GM18951 (cell line): ENCODE results near the gene IFRD2.
"Not testable (repeated sequence)": the region's sequence is repeated elsewhere in the genome, so short reads cannot be mapped to it uniquely, and the experiment has no call there.

Source experiments
- POLR2A ChIP-seq: IDR thresholded peaks from 4 replicates; pipeline ENCODE4 v1.6.1; 2011; ENCODE audit warnings: mild to moderate bottlenecking; ENCODE audit not compliant: insufficient read length, insufficient read depth; ENCODE audit errors: extremely low read depth
- in situ Hi-C: fragments of 300-500 bp; cut with MboI; formaldehyde crosslinking; loops from one replicate; pipeline ENCODE4 v1.12.0; 2022; ENCODE audit warnings: low sequenced_read_pairs, mixed read lengths, inconsistent platforms; ENCODE audit not compliant: unreplicated experiment

Gene IFRD2

DNA sequence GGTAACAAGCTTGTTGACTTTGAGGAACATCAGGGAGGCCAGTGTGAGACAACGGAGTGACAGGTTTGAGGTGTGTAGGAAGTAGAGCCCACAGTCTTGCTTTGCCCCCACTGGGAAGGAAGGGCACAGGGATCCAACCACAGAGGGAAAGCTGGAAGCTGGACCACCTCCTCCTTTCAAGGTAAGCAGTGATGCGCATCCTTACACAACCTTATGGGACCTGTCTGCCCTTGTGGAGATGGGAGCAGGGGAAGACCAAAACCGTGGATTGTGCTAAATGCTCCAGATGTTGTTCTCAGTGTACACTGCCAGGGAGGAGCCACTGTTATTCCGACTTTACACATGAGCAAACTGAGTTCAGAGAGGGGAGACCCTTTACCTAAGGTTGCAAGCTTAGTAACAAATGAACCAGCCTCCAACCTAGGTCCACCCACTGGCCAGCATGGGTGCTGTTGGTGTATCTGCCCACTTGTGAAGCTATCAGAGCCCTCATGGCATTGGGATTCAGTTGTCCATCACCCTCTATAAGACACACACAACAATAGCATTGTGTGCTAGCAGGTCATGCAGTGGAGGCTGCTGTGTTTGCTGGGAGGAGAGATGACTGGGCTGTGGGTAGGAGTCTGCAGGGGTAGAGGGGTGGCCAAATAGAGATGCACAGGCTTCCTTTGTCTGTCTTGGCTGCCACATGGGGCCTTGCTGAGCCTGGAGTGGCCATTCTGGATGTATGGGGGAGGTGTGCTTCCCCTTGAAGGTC lies 13.9 kb downstream of the IFRD2 start:
- no peak for TF ChIP-seq POLR2A
- in situ Hi-C loops, result no loop called here

DNA sequence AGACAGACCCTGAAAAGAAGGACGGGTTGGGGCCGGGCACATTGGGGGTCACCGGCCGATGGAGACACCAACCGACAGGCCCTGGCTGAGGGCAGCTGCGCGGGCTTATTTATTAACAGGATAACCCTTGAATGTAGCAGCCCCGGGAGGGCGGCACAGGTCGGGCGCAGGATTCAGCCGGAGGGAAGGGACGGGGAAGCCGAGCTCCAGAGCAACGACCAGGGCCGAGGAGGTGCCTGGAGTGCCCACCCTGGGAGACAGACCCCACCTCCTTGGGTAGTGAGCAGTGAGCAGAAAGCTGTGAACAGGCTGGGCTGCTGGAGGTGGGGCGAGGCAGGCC lies 15.5 kb downstream of the IFRD2 start:
- in situ Hi-C loops, result no loop called here

DNA sequence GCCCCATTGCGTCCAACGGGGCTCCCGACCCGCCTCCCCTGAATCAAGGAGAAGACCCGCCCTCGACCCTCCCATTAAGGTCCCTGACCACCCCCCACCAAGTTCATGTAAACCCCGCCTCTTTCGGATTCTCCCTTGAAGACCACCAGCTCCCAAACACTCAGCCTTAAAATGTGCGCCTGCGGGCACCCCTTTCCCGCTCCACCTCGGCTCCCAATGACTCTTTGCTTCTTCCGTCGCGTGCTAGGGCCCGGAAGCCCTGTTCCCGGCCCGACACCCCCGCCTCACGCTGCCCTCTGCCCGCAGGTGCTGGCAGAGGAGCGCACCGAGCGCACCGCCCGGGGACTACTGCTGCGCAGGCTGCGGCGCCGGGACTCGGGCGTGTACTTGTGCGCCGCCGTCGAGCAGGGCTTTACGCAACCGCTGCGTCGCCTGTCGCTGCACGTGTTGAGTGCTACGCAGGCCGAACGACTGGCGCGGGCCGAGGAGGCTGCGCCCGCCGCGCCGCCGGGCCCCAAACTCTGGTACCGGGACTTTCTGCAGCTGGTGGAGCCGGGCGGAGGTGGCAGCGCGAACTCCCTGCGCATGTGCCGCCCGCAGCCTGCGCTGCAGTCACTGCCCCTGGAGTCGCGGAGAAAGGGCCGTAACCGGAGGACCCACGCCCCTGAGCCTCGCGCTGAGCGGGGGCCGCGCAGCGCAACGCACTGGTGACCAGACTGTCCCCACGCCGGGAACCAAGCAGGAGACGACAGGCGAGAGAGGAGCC lies 16.1 kb downstream of the IFRD2 start:
- in situ Hi-C loops, result no loop called here
- TF ChIP-seq POLR2A, result no peak

More for the DNA sequence above, 15.5 kb downstream of the IFRD2 start:
- no peak for TF ChIP-seq POLR2A

DNA sequence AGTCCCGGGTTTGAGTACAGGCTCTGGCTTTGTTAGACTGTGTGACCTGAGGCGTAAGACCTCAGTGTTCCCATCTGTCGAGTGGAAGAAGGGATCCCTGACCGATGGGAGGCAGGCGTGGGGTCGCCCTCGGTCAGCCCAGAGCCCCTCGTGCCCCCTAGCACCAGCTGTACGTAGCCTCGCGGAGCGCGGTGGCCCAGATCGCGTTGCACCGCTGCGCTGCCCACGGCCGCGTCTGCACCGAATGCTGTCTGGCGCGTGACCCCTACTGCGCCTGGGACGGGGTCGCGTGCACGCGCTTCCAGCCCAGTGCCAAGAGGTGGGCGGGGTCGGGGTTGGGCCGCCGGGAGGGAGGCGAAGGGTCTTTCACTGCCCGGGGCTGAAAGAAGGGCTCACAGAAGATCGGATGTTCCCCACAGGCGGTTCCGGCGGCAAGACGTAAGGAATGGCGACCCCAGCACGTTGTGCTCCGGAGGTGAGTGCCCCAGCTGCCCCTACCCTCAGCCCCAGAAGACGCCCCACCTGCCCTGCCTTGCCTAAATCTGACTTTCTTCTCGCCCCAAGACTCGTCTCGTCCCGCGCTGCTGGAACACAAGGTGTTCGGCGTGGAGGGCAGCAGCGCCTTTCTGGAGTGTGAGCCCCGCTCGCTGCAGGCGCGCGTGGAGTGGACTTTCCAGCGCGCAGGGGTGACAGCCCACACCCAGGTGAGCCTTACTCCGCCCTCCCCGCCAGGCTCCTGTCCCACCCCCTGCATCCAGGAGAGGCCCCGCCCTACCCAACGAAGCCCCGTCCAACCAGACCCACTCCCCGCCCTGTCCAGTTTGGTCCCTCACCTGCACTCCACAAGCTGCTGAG lies 16.9 kb downstream of the IFRD2 start:
- in situ Hi-C loops, result no loop called here
- TF ChIP-seq POLR2A, result no peak

DNA sequence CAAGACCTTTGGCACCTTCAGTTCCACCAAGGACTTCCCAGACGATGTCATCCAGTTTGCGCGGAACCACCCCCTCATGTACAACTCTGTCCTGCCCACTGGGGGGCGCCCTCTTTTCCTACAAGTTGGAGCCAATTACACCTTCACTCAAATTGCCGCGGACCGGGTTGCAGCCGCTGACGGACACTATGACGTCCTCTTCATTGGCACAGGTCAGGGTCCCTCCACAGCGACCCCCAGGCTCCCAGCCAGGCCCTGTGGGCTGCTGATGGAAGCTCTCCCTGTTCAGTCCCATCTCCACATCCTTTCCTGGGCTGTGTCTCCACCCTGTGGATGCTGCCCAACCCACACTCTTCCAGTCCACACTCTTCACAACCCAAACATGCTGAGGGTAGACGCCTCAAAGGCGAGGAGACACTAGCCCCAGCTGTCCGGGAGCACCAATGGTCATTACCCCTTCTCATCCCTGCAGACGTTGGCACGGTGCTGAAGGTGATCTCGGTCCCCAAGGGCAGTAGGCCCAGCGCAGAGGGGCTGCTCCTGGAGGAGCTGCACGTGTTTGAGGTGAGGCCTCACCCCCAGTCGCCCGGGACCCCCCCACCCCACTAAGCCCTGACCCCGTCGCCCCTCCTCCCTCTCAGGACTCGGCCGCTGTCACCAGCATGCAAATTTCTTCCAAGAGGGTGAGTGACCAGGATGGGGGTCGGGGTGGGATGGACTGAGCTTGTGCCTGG lies 17.7 kb downstream of the IFRD2 start:
- in situ Hi-C loops, result no loop called here

DNA sequence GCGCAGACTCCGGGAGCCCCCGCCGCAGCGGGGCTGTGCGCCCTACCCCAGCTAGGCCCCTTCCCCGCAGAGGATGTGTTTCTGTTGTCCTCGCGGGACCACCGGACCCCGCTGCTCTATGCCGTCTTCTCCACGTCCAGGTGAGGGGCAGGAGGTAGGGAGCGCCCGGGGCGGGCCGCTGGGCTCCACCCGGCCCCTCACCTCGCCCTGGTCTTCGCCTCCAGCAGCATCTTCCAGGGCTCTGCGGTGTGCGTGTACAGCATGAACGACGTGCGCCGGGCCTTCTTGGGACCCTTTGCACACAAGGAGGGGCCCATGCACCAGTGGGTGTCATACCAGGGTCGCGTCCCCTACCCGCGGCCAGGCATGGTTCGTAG lies 18.6 kb downstream of the IFRD2 start:
- in situ Hi-C loops, result no loop called here

More for the DNA sequence above, 17.7 kb downstream of the IFRD2 start:
- no peak for TF ChIP-seq POLR2A

DNA sequence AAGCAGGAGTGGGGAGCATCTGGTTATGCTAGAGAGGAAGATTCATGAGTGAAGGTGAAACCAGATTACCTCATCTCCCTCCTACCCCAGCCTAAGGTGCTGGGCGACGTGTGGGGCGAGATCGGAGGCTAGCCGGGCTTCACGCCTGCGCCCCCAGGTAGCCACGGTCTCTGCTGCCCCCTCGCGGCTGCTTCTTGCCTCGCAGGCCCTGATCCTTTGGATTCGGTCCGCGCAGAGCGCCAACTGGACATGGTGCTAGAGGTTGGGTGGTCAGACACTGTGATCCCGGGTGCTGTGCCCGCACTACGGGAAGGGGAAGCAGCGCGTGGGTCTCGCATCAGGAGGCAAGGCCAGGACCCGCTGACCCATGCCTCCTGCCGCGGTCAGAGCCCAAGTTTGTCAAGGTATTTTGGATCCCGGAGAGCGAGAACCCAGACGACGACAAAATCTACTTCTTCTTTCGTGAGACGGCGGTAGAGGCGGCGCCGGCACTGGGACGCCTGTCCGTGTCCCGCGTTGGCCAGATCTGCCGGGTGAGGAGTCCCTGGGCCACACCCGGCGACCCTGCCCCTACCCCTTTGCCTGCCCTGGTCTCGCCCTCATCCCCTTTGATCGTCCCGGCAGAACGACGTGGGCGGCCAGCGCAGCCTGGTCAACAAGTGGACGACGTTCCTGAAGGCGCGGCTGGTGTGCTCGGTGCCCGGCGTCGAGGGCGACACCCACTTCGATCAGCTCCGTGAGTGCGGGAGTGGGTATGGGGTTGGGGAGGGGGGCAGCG lies 19.1 kb downstream of the IFRD2 start:
- no peak for TF ChIP-seq POLR2A
- in situ Hi-C loops, result no loop called here

More for the DNA sequence above, 18.6 kb downstream of the IFRD2 start:
- no peak for TF ChIP-seq POLR2A

DNA sequence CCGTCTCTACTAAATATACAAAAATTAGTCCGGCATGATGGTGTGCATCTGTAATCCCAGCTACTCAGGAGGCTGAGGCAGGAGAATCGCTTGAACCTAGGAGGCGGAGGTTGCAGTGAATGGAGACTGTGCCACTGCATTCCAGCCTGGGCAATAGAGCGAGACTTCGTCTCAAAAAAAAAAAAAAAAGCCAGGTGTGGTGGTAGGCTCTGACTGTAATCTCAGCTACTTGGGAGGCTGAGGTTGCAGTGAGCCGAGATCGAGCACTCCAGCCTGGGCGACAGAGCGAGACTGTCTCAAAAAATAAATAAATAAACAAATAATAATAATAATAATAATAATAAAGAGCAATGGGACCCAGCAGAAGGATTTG lies 19.7 kb downstream of the IFRD2 start:
- in situ Hi-C loops, result not testable (repeated sequence)

DNA sequence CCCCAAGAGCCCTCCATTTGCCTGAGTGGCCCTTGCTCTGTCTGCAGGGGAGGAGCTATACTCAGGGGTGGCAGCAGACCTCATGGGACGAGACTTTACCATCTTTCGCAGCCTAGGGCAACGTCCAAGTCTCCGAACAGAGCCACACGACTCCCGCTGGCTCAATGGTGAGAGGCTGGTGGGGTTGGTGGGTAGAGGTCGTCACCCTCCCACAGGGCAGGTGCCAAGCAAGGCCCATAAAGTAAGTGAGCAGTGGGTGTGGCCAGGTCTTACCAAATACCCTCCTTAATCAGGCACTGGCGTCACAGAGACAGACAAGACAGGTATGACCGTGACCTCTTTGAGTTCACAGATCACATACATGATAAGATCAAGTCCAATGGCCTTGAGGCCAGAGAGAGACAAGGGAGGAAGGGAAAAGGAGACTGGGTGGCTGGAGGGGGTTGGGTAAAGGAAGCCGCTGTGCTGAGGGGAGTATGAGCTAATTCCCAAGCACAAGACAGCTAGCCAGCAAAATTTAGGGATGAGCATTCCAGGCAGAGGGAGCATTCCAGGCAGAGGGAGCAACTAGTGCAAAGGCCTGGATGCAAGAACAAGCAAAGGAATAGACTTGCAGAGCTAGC lies 20.8 kb downstream of the IFRD2 start:
- in situ Hi-C loops, result no loop called here
- no peak for TF ChIP-seq POLR2A

DNA sequence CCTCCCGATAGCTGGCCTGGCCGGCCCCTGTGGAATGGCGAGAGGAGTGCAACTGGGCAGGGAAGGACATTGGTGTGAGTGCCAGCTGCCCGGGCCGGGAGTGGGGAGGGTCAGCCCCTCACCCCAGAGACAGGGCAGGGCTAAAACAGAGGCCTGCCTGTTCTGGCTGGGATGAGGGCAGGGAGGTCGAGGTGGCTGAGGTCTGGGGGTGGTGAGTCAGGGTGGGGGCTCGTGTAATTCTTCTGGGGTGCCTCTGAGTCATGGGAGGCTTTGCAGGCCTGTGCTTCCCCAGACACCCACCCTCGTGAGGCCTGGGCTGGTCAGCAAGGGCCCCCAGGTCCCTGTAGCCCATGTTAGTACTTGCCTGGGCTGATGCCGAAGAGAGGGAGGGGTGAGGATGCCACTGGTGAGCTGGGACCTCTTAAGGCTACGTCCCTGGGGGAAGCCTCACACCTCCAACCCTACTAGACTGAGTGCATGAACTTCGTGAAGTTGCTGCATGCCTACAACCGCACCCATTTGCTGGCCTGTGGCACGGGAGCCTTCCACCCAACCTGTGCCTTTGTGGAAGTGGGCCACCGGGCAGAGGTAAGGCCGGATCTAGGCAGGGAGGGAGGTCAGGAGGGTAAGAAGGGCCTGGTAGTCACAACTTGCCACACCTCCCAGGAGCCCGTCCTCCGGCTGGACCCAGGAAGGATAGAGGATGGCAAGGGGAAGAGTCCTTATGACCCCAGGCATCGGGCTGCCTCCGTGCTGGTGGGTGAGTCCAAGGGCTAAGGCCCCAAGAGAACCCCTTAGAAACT lies 21.6 kb downstream of the IFRD2 start:
- no peak for TF ChIP-seq POLR2A
- in situ Hi-C loops, result no loop called here

DNA sequence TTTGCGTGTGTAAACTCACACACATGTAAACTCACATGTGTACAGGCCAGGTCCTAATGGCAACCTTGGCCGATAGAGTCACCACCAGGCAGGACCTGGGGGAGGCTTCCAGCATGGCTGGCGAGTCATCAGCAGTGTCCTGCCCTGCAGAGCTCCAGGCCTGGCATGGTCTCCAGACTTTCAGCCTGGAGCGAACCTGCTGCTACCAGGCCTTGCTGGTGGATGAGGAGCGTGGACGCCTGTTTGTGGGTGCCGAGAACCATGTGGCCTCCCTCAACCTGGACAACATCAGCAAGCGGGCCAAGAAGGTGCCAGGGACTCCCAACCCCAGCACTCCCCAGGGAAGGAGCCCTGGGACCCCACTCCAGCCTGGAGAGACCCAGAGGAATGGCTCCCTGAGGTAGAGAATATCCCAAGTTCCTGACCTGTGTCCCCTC lies 22.2 kb downstream of the IFRD2 start:
- in situ Hi-C loops, result no loop called here
- TF ChIP-seq POLR2A, result no peak
